Measurements from ENCODE around the gene TXNRD2. TPM values are rescaled to one million over a fixed set of nuclear protein-coding genes. Genes with fewer than 3 reads are reported as not detected.

TXNRD2 gene
- 21.9 and 24.6 TPM in 2 replicates for total RNA-seq

DNA sequence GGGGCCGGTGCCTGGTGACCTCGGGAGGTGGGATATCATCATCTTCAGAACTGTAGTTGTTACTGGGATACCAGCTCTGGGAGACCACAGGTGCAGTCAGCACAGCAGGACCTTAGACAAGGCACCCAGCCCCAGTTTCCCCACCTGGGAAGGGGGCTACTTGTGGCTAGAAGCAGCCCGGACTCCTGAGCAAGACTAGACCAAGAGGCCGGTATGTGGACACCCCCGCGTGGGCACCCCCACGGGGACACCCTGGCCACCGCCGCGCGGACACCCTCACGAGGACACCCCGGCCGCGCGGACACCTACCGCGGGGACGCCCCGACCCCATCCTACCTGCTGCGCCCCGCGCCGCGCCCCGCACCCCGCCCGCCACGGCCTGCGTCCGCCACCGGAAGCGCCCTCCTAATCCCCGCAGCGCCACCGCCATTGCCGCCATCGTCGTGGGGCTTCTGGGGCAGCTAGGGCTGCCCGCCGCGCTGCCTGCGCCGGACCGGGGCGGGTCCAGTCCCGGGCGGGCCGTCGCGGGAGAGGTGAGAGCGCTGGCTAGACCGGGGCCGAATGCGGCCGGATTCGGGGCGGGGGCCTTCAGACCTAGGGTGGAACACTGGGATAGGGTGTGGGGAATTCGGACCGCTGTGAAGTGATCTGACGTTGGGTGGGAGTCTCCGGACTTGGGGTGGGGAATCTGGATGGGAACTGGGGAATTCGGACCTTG is at the start of gene TXNRD2, which contains the start of gene COMT:
Gene TXNRD2, minus strand, starts transcription at position 454 of the 718 bp plus-strand sequence. Its CDS starts 15 bp downstream, at position 439.
Gene COMT, plus strand, starts transcription at position 408 of the 718 bp plus-strand sequence. CDS start 20,755 bp downstream, outside the sequence.

GRCh38 chr22:19854778-19855503 is 86.7 kb downstream of the TXNRD2 start, which contains the start of the genes GNB1L and RTL10:
Gene GNB1L, minus strand, starts transcription at chr22:19854874. Its CDS starts 33,519 bp downstream, at chr22:19821355.
Gene RTL10, minus strand, starts transcription at chr22:19854874. Its CDS starts 2,613 bp downstream, at chr22:19852261.

Other genes with a start within 250 kb of the TXNRD2 start
- 16.5 and 26.2 TPM in 2 replicates for gene SEPTIN5, start 227.3 kb downstream of the TXNRD2 start, total RNA-seq
- gene GP1BB, start 218.3 kb downstream of the TXNRD2 start, total RNA-seq: 0.29 and 3.0 TPM in 2 replicates
- not detected in 2 replicates for gene TBX1, start 181.0 kb downstream of the TXNRD2 start, total RNA-seq
- gene GNB1L, start 86.9 kb downstream of the TXNRD2 start, total RNA-seq: 19.7 and 20.8 TPM in 2 replicates
- gene RTL10, start 86.9 kb downstream of the TXNRD2 start, total RNA-seq: 11.8 and 16.1 TPM in 2 replicates
- 315 and 400 TPM in 2 replicates for gene COMT, start within 50 bp of the TXNRD2 start, total RNA-seq
- gene ARVCF, start 75.0 kb upstream of the TXNRD2 start, total RNA-seq: 1.7 and 4.4 TPM in 2 replicates
- 21.3 and 36.0 TPM in 2 replicates for gene TANGO2, start 79.3 kb upstream of the TXNRD2 start, total RNA-seq
- gene DGCR8, start 138.4 kb upstream of the TXNRD2 start, total RNA-seq: 8.2 and 8.6 TPM in 2 replicates
- gene RANBP1, start 174.3 kb upstream of the TXNRD2 start, total RNA-seq: 547 and 560 TPM in 2 replicates
- 29.1 and 39.7 TPM in 2 replicates for gene TRMT2A, start 175.4 kb upstream of the TXNRD2 start, total RNA-seq
- 12.8 and 19.6 TPM in 2 replicates for gene ZDHHC8, start 190.0 kb upstream of the TXNRD2 start, total RNA-seq
- gene CCDC188, start 209.2 kb upstream of the TXNRD2 start, total RNA-seq: 1.4 TPM in 1 of 2 replicates, not detected in the other

Measured in myometrial cell (primary cell).